AG10803 (cell line): Measurements from ENCODE around the gene ATP9B.

Source experiments
- DNase-seq: peaks from one replicate; pipeline ENCODE4 v3.0.0; 2010; ENCODE audit warnings: low read depth
- H3K4me3 ChIP-seq: 2 replicates; pipeline ENCODE4 v1.5.1; 2011; ENCODE audit warnings: mild to moderate bottlenecking, low read length, control low read depth
- TF ChIP-seq, protein P1 (sequence below): conservative IDR thresholded peaks from 2 replicates; pipeline ENCODE4 v1.5.1; 2011; ENCODE audit warnings: mild to moderate bottlenecking, low read length, control low read depth, inconsistent platforms

ATP9B gene

DNA sequence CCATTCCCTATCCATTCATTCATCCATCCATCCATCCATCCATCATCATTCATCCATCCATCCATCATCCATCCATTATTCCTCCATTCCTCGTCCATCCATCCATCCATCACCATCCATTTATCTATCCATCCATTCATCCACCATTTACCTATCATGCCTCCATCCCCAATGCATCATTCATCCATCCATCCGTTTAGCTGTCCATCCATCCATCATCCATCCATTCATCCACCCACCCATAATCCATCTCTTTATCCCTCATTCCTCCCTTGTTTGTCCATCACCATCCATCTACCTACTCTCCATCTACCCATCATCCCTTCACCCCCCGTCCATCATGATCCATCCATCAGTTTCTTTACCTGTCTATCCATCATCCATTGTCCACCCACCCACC is 340.1 kb downstream of the ATP9B start:
- no peak for DNase-seq
- TF ChIP-seq, protein P1, sequence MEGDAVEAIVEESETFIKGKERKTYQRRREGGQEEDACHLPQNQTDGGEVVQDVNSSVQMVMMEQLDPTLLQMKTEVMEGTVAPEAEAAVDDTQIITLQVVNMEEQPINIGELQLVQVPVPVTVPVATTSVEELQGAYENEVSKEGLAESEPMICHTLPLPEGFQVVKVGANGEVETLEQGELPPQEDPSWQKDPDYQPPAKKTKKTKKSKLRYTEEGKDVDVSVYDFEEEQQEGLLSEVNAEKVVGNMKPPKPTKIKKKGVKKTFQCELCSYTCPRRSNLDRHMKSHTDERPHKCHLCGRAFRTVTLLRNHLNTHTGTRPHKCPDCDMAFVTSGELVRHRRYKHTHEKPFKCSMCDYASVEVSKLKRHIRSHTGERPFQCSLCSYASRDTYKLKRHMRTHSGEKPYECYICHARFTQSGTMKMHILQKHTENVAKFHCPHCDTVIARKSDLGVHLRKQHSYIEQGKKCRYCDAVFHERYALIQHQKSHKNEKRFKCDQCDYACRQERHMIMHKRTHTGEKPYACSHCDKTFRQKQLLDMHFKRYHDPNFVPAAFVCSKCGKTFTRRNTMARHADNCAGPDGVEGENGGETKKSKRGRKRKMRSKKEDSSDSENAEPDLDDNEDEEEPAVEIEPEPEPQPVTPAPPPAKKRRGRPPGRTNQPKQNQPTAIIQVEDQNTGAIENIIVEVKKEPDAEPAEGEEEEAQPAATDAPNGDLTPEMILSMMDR = no peak
- H3K4me3 ChIP-seq = no peak overlapping the region

DNA sequence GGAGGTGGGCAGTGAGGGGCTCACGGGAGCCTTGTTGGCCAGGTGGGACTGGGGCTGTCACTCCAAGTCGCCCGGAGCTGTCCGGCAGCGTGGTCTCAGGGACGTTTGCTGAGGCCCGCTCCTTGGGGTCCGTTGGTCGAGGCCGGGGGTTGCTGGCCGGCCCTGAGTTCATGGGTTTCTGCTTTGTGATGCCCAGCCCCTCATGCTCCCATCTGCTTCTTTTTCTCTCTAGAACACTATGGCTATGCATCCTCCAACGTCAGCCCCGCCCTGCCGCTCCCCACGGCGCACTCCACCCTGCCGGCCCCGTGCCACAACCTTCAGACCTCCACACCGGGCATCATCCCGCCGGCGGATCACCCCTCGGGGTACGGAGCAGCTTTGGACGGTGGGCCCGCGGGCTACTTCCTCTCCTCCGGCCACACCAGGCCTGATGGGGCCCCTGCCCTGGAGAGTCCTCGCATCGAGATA is 341.0 kb downstream of the ATP9B start:
- TF ChIP-seq, protein P1 = no peak
- no peak for DNase-seq

GRCh38 chr18:79410731-79411613 is 341.8 kb downstream of the ATP9B start:
- TF ChIP-seq, protein P1 = no peak
- no peak for DNase-seq
- H3K4me3 ChIP-seq = no peak overlapping the region

More for the DNA sequence above, 341.0 kb downstream of the ATP9B start:
- H3K4me3 ChIP-seq = no peak overlapping the region

GRCh38 chr18:79411614-79412526 is 342.7 kb downstream of the ATP9B start:
- TF ChIP-seq, protein P1 = no peak
- H3K4me3 ChIP-seq = no peak overlapping the region
- no peak for DNase-seq

GRCh38 chr18:79413025-79413424 is 343.8 kb downstream of the ATP9B start:
- no peak overlapping the region for H3K4me3 ChIP-seq
- no peak for DNase-seq

DNA sequence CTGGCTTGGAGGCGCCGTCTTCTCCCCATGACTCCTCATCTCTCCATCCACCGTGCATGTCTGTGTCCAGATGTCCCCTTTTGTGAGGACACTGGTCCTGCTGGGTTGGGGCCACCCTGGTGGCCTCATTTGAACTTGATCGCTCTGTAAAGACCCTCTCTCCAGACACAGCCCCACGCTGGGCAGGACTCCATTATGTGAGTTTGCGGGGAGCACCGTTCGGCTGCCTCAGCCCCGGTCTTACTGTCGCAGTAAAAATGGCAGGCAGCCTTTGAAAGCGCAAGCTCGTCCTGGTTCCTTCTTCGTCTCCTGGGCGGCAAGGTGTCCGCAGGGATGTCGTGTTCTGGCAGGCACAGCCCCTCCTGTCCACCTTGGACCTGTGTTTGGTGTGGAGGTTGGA is 344.2 kb downstream of the ATP9B start:
- TF ChIP-seq, protein P1 = no peak
- no peak overlapping the region for H3K4me3 ChIP-seq
- DNase-seq = no peak

More at GRCh38 chr18:79413025-79413424, 343.8 kb downstream of the ATP9B start:
- TF ChIP-seq, protein P1 = no peak
